NCI-H2196 (cell line): Measurements from ENCODE around the gene PNMA5.

Source experiments
- DNase-seq: peaks from one replicate; lab custom pipeline; 2025; ENCODE audit not compliant: unreplicated experiment; lab: John Stamatoyannopoulos, UW

Gene PNMA5

GRCh38 chrX:152958524-152959465, 35.1 kb downstream of the PNMA5 start:
- DNase-seq, result peak; percentile 84

- DNase-seq, result no peak
These were observed 35.9 kb downstream of the PNMA5 start for GRCh38 chrX:152958047-152958446.

- DNase-seq, result no peak
These were observed 43.1 kb downstream of the PNMA5 start for GRCh38 chrX:152950786-152951185.

- DNase-seq, result no peak
These were observed 44.8 kb downstream of the PNMA5 start for GRCh38 chrX:152949114-152949513.

GRCh38 chrX:152946681-152947080, 47.2 kb downstream of the PNMA5 start:
- no peak for DNase-seq

- DNase-seq, result no peak
These were observed 48.6 kb downstream of the PNMA5 start for GRCh38 chrX:152945021-152945979.

GRCh38 chrX:152943826-152944225, 50.1 kb downstream of the PNMA5 start:
- no peak for DNase-seq

GRCh38 chrX:152942077-152942442, 51.9 kb downstream of the PNMA5 start:
- DNase-seq, result no peak

- peak; percentile 91 for DNase-seq
These were observed 52.4 kb downstream of the PNMA5 start for GRCh38 chrX:152941328-152942076.
